Trophoblast cell (in vitro differentiated cells and primary cell): ENCODE data around the gene UST.

ENCODE experiments used
- DNase-seq, 2 donors: peaks; one replicate each; pipeline ENCODE4 v3.0.0-alpha.2; 2016
- H2AFZ ChIP-seq: 2 replicates; pipeline ENCODE4 v1.6.1; 2013; ENCODE audit warnings: low read length, moderate library complexity, mild to moderate bottlenecking; ENCODE audit not compliant: insufficient read depth, poor library complexity
- H2AK5ac ChIP-seq: 2 replicates; pipeline ENCODE4 v1.6.1; 2013; ENCODE audit warnings: mild to moderate bottlenecking, low read length
- H2BK120ac ChIP-seq: 2 replicates; pipeline ENCODE4 v1.6.1; 2013; ENCODE audit warnings: low read length, mild to moderate bottlenecking, moderate library complexity; ENCODE audit not compliant: insufficient read depth, poor library complexity
- H2BK12ac ChIP-seq: 2 replicates; pipeline ENCODE4 v1.6.1; 2013; ENCODE audit warnings: mild to moderate bottlenecking, low read length, moderate library complexity
- H2BK5ac ChIP-seq: 2 replicates; pipeline ENCODE4 v1.6.1; 2013; ENCODE audit warnings: low read length, low read depth, moderate library complexity, mild to moderate bottlenecking; ENCODE audit not compliant: poor library complexity
- H3K14ac ChIP-seq: 2 replicates; pipeline ENCODE4 v1.6.1; 2013; ENCODE audit warnings: mild to moderate bottlenecking, low read length
- H3K18ac ChIP-seq: 2 replicates; pipeline ENCODE4 v1.6.1; 2013; ENCODE audit warnings: mild to moderate bottlenecking, low read length
- H3K23ac ChIP-seq: 2 replicates; pipeline ENCODE4 v1.6.1; 2013; ENCODE audit warnings: low read length
- H3K27ac ChIP-seq: 2 replicates; pipeline ENCODE4 v1.5.1; 2013; ENCODE audit warnings: low read depth, mild to moderate bottlenecking, inconsistent platforms, low read length, moderate library complexity
- H3K27me3 ChIP-seq: 2 replicates; pipeline ENCODE4 v1.6.1; 2013; ENCODE audit warnings: inconsistent platforms, mild to moderate bottlenecking, low read length, moderate library complexity; ENCODE audit not compliant: insufficient read depth
- H3K36me3 ChIP-seq, 2 experiments: 1 replicate in 1 of 2; 2 replicates in 1 of 2; pipeline ENCODE4 v1.6.1; 2013; ENCODE audit warnings: low read length in 2 of 2, mild to moderate bottlenecking in 2 of 2, moderate library complexity in 1 of 2; ENCODE audit not compliant: insufficient read depth in 2 of 2, control insufficient read depth in 1 of 2
- H3K4ac ChIP-seq: 2 replicates; pipeline ENCODE4 v1.6.1; 2013; ENCODE audit warnings: low read depth, mild to moderate bottlenecking, low read length, moderate library complexity
- H3K4me1 ChIP-seq, 2 experiments: 1 replicate in 1 of 2; 2 replicates in 1 of 2; pipeline ENCODE4 v1.6.1; 2013; ENCODE audit warnings: low read length in 2 of 2, mild to moderate bottlenecking in 2 of 2, moderate library complexity in 1 of 2; ENCODE audit not compliant: insufficient read depth in 2 of 2, control insufficient read depth in 1 of 2
- H3K4me2 ChIP-seq: 2 replicates; pipeline ENCODE4 v1.6.1; 2013; ENCODE audit warnings: inconsistent platforms, mild to moderate bottlenecking, low read length, moderate library complexity
- H3K4me3 ChIP-seq: 2 replicates; pipeline ENCODE4 v1.5.1; 2013; ENCODE audit warnings: mild to moderate bottlenecking, low read depth, low read length, inconsistent platforms
- H3K79me1 ChIP-seq: one replicate; pipeline ENCODE4 v1.6.1; 2013; ENCODE audit warnings: low read length
- H3K79me2 ChIP-seq: 2 replicates; pipeline ENCODE4 v1.6.1; 2013; ENCODE audit warnings: low read length, mild to moderate bottlenecking; ENCODE audit not compliant: control insufficient read depth, insufficient read depth, poor library complexity
- H3K9ac ChIP-seq: 2 replicates; pipeline ENCODE4 v1.6.1; 2013; ENCODE audit warnings: mild to moderate bottlenecking, low read length
- H3K9me3 ChIP-seq: 2 replicates; pipeline ENCODE4 v1.6.1; 2013; ENCODE audit warnings: low read depth, mild to moderate bottlenecking, control low read depth, inconsistent platforms, low read length; ENCODE audit not compliant: insufficient read depth
- H4K12ac ChIP-seq: 2 replicates; pipeline ENCODE4 v1.6.1; 2013; ENCODE audit warnings: low read depth, mild to moderate bottlenecking, low read length, moderate library complexity
- H4K8ac ChIP-seq: 2 replicates; pipeline ENCODE4 v1.6.1; 2013; ENCODE audit warnings: low read depth, mild to moderate bottlenecking, low read length, moderate library complexity
- H4K91ac ChIP-seq: one replicate; pipeline ENCODE4 v1.6.1; 2013; ENCODE audit warnings: low read depth, mild to moderate bottlenecking, low read length, moderate library complexity
- WGBS: extraction: QIAGEN DNeasy Blood & Tissue Kit; methylation state at CpG from one replicate; pipeline ENCODE4 v1.1.7; 2013; ENCODE audit warnings: missing lambda C conversion rate; ENCODE audit not compliant: insufficient read length, insufficient coverage; ENCODE audit errors: extremely low coverage; 5-methylcytosine and 5-hydroxymethylcytosine counted together

The UST gene

DNA sequence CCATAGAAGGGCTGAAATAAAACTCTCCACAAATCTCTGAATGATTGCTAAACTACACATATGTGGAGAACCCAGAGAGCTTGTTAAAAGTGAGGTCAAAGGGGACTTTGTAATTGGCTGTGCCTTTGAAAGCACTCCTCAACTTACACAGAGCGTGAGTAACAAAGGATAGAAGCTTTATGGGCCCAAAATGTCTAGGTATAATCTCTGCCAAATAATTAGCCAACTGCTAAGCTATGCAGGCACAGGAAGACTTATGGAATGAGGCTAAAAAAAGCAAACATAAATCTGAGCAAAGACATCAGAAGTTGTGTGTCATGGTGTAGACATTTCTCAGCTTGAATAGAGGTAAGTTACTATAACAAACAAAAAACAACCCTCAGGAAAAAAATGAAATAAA, 23.3 kb upstream of the UST start:
- no peaks in the 10 kb centered on the region for H3K79me1 ChIP-seq
- H3K23ac ChIP-seq: no peak overlapping the region
- H3K18ac ChIP-seq: no peak overlapping the region
- H2BK5ac ChIP-seq: no peak overlapping the region
- H3K9ac ChIP-seq: no peak overlapping the region
- DNase-seq: no peak
- H3K4me3 ChIP-seq: no peak overlapping the region
- no peak overlapping the region for H4K12ac ChIP-seq
- no peak overlapping the region for H3K4ac ChIP-seq
- no peaks in the 10 kb centered on the region for H3K79me2 ChIP-seq
- no peak overlapping the region for H3K27ac ChIP-seq
- no CpG with 5 or more reads among the region's 1 CpG for WGBS
- H3K36me3 ChIP-seq: no peaks in the 10 kb centered on the region
- no peak overlapping the region for H2AK5ac ChIP-seq
- no peak overlapping the region for H3K4me2 ChIP-seq
- no peaks in the 10 kb centered on the region for H3K27me3 ChIP-seq
- no peaks in the 10 kb centered on the region for H3K9me3 ChIP-seq
- H3K14ac ChIP-seq: no peak overlapping the region
- H2AFZ ChIP-seq: no peak overlapping the region
- no peak overlapping the region for H4K8ac ChIP-seq
- no peak overlapping the region for H2BK120ac ChIP-seq
- no peaks in the 10 kb centered on the region for H3K4me1 ChIP-seq
- no peak overlapping the region for H4K91ac ChIP-seq
- no peak overlapping the region for H2BK12ac ChIP-seq

GRCh38 chr6:148724428-148724827, 22.4 kb upstream of the UST start:
- Histone ChIP-seq H3K27me3 (no peaks in the 10 kb centered on the region), H2AK5ac (no peak overlapping the region), H3K79me2 (no peaks in the 10 kb centered on the region), H3K36me3 (no peaks in the 10 kb centered on the region), H3K9ac (no peak overlapping the region), H3K79me1 (no peaks in the 10 kb centered on the region), H3K4me2 (no peak overlapping the region), H2BK5ac (no peak overlapping the region), H2AFZ (no peak overlapping the region), H3K23ac (no peak overlapping the region), H4K12ac (no peak overlapping the region), H3K4me1 (no peaks in the 10 kb centered on the region), H3K4ac (no peak overlapping the region), H4K91ac (no peak overlapping the region), H3K9me3 (no peaks in the 10 kb centered on the region), H3K4me3 (no peak overlapping the region), H3K18ac (no peak overlapping the region), H2BK12ac (no peak overlapping the region), H4K8ac (no peak overlapping the region), H3K27ac (no peak overlapping the region), H2BK120ac (no peak overlapping the region), H3K14ac (no peak overlapping the region)
- DNase-seq: no peak

GRCh38 chr6:148727104-148727503, 19.7 kb upstream of the UST start:
- Histone ChIP-seq H3K27me3 (no peaks in the 10 kb centered on the region), H3K9ac (no peak overlapping the region), H3K14ac (no peak overlapping the region), H3K9me3 (peaks cover 1% of the 10 kb centered on the region), H4K12ac (no peak overlapping the region), H3K18ac (no peak overlapping the region), H3K4ac (no peak overlapping the region), H3K4me3 (no peak overlapping the region), H4K91ac (no peak overlapping the region), H2AFZ (no peak overlapping the region), H3K36me3 (no peaks in the 10 kb centered on the region), H2BK12ac (no peak overlapping the region), H2BK120ac (no peak overlapping the region), H3K79me1 (no peaks in the 10 kb centered on the region), H3K23ac (no peak overlapping the region), H2AK5ac (no peak overlapping the region), H2BK5ac (no peak overlapping the region), H4K8ac (no peak overlapping the region), H3K4me1 (no peaks in the 10 kb centered on the region), H3K79me2 (no peaks in the 10 kb centered on the region), H3K27ac (no peak overlapping the region), H3K4me2 (no peak overlapping the region)
- no peak for DNase-seq
- WGBS: no CpG with 5 or more reads among the region's 1 CpG

GRCh38 chr6:148735989-148736388, 10.8 kb upstream of the UST start:
- no peak for DNase-seq
- no peak overlapping the region for H3K4me2 ChIP-seq
- no peak overlapping the region for H3K4ac ChIP-seq
- H2BK120ac ChIP-seq: no peak overlapping the region
- H2BK5ac ChIP-seq: no peak overlapping the region
- WGBS: no CpG with 5 or more reads among the region's 2 CpGs
- H3K9me3 ChIP-seq: peaks cover 1% of the 10 kb centered on the region
- H3K9ac ChIP-seq: no peak overlapping the region
- H3K79me2 ChIP-seq: no peaks in the 10 kb centered on the region
- H3K18ac ChIP-seq: no peak overlapping the region
- H4K91ac ChIP-seq: no peak overlapping the region
- no peaks in the 10 kb centered on the region for H3K36me3 ChIP-seq
- no peak overlapping the region for H2AK5ac ChIP-seq
- no peak overlapping the region for H3K4me3 ChIP-seq
- no peak overlapping the region for H4K12ac ChIP-seq
- no peaks in the 10 kb centered on the region for H3K79me1 ChIP-seq
- H3K23ac ChIP-seq: no peak overlapping the region
- no peak overlapping the region for H4K8ac ChIP-seq
- no peaks in the 10 kb centered on the region for H3K27me3 ChIP-seq
- H3K14ac ChIP-seq: no peak overlapping the region
- H2BK12ac ChIP-seq: no peak overlapping the region
- H2AFZ ChIP-seq: no peak overlapping the region
- no peaks in the 10 kb centered on the region for H3K4me1 ChIP-seq
- no peak overlapping the region for H3K27ac ChIP-seq
